ENCODE data around the gene ME3. TPM values are rescaled to one million over a fixed set of nuclear protein-coding genes. Genes with fewer than 3 reads are reported as not detected.
A peak's percentile ranks its signal among the peaks of the same experiment; 100 is the strongest.

The ME3 gene
- polyA plus RNA-seq, 2 of the 4 experiments (the other 2 are of a cell fraction), result 19.7 to 22.3 TPM

GRCh38 chr11:86578727-86579405, 93.5 kb downstream of the ME3 start:
- ChIA-PET CTCF (interaction anchor here (1.2 to 2.1 kb wide), 3 partner anchors 18 to 122 kb away, joined by 3 to 5 read pairs (median 5); no protein-coding TSS in a partner anchor), POLR2A (interaction anchor here (1.0 to 1.2 kb wide), 2 partner anchors 13 to 119 kb away, joined by 3 to 5 read pairs; no protein-coding TSS in a partner anchor)
- H3K27ac ChIP-seq, result peak overlapping the region; percentile 83 to 84

More at GRCh38 chr11:86578727-86579405, 93.5 kb downstream of the ME3 start:
- H3K9me3 ChIP-seq, result no peaks in the 10 kb centered on the region
- 0 out of 3 replicates have a peak overlapping the region, but pooled peaks have one; percentile 8 for H3K4me3 ChIP-seq
- H3K4me2 ChIP-seq, result peak overlapping the region; percentile 75
- peaks cover 91% of the 10 kb centered on the region for H3K4me1 ChIP-seq
- no peak for DNase-seq (ENCODE audit: low read depth in 1 of 2, low spot score in 1 of 2)
- no peak for ATAC-seq
- no peak for FAIRE-seq
- TF ChIP-seq RFX5 (IDR thresholded peaks at IDR 0.05) (no peak), RAD21 (conservative IDR thresholded peaks at IDR 0.05 in 1 of 2, IDR thresholded peaks at IDR 0.05 in 1 of 2) (no peak), KDM5A (IDR thresholded peaks at IDR 0.05) (no peak), BCL3 (IDR thresholded peaks at IDR 0.05) (no peak), TP53 (CRISPR knock-in tag; IDR thresholded peaks at IDR 0.05) (no peak), REST (IDR thresholded peaks at IDR 0.05) (no peak), FOSB (CRISPR knock-in tag; IDR thresholded peaks at IDR 0.05) (0 out of 2 replicates have a peak, but pooled peaks have one; percentile 23), CHD2 (IDR thresholded peaks at IDR 0.05; ENCODE audit: low read length, partially characterized antibody) (no peak), ZNF302 (CRISPR knock-in tag; IDR thresholded peaks at IDR 0.05) (peak; percentile 35; the same call in 1 of the 2 replicates), PHF8 (IDR thresholded peaks at IDR 0.05; ENCODE audit: borderline replicate concordance, low read depth) (no peak), MAFK (IDR thresholded peaks at IDR 0.05; ENCODE audit: partially characterized antibody) (no peak), POLR2AphosphoS2 (conservative IDR thresholded peaks at IDR 0.05; ENCODE audit: low read length) (no peak), CHD4 (IDR thresholded peaks at IDR 0.05; ENCODE audit: borderline replicate concordance) (0 out of 2 replicates have a peak, but pooled peaks have one; percentile 44), KDM1A (IDR thresholded peaks at IDR 0.05; ENCODE audit: low read depth) (peak; percentile 94), ZC3H11A (IDR thresholded peaks at IDR 0.05) (no peak), ZSCAN20 (CRISPR knock-in tag; IDR thresholded peaks at IDR 0.05) (no peak), HOXB5 (CRISPR knock-in tag; IDR thresholded peaks at IDR 0.05) (peak; percentile 31; the same call in 1 of the 2 replicates), RNF2 (IDR thresholded peaks at IDR 0.05; ENCODE audit: borderline replicate concordance, low read depth) (no peak), ELK1 (IDR thresholded peaks at IDR 0.05; ENCODE audit: low read depth, low read length) (no peak), HDAC2 (IDR thresholded peaks at IDR 0.05) (peak; percentile 70; the same call in 1 of the 2 replicates)
- 97% methylated on average over 2 of the region's 2 CpGs for WGBS (ENCODE audit: missing lambda C conversion rate)

Data from A549 (cell line).